ENCODE results near the gene CAMP. TPM values are rescaled to one million over a fixed set of nuclear protein-coding genes. Genes with fewer than 3 reads are reported as not detected.

The CAMP gene
- total RNA-seq, 1 donor from 2014 or later, result not detected

DNA sequence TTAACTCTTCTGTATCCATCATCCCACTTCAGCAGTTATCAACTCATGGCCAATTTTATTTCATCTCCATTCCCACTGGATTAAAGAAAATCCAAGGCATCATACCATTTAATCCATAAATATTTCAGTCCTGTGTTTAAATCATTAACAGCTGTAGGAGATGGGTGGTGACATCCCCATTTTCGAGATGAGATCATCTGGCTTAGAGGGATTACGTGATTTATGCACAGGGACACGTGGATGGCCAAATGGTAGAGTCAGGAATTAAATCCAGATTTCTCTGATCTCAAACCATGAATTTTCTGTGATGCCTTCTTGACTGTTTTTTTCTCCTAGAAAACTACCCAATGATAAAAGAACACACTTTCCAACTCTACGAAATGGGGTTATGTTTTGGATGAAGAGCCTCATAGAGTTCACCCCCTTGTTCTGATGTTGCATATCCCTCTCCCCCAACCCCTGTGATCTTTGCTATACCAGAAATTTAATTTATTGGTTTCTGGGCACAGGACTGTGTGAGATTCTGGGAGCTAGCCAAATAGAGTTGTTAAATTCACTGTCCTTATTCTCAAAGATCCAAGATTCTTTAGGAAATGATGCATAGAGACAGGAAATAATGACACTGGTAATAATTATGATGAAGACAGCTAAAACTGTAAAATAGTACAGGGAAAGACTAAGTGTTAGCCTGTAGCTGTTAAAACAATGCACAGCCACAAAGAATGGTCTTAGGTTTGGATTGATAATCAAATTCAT is 25.0 kb downstream of the CAMP start:
- Mint-ChIP-seq H3K36me3 (peaks cover 27% of the 10 kb centered on the region), H3K27ac (no peak overlapping the region), H3K4me3 (no peak overlapping the region), H3K27me3 (ENCODE audit: insufficient read depth, low read depth) (peaks cover 2% of the 10 kb centered on the region), H3K9me3 (no peaks in the 10 kb centered on the region), H3K4me1 (peaks cover 4% of the 10 kb centered on the region)
- Histone ChIP-seq H3K4me1 (peaks cover 8% of the 10 kb centered on the region), H3F3A (ENCODE audit: low read depth) (peaks cover 9% of the 10 kb centered on the region), H4K20me1 (ENCODE audit: low read depth) (peaks cover 38% of the 10 kb centered on the region), H3K27me3 (no peaks in the 10 kb centered on the region), H3K79me2 (ENCODE audit: low read depth) (peaks cover 99% of the 10 kb centered on the region), H3K4me3 (no peak overlapping the region), H3K36me3 (peaks cover 10% of the 10 kb centered on the region), H2AFZ (replicated peaks) (no peak overlapping the region), H3K9me3 (ENCODE audit: low read depth) (no peaks in the 10 kb centered on the region), H3K4me2 (no peak overlapping the region), H3K9ac (no peak overlapping the region), H3K27ac (no peak overlapping the region)
- TF ChIP-seq EZH2phosphoT487 (IDR thresholded peaks at IDR 0.05) (no peak), EZH2 (IDR thresholded peaks at IDR 0.05) (no peak)
- TF ChIP-seq, protein P1, sequence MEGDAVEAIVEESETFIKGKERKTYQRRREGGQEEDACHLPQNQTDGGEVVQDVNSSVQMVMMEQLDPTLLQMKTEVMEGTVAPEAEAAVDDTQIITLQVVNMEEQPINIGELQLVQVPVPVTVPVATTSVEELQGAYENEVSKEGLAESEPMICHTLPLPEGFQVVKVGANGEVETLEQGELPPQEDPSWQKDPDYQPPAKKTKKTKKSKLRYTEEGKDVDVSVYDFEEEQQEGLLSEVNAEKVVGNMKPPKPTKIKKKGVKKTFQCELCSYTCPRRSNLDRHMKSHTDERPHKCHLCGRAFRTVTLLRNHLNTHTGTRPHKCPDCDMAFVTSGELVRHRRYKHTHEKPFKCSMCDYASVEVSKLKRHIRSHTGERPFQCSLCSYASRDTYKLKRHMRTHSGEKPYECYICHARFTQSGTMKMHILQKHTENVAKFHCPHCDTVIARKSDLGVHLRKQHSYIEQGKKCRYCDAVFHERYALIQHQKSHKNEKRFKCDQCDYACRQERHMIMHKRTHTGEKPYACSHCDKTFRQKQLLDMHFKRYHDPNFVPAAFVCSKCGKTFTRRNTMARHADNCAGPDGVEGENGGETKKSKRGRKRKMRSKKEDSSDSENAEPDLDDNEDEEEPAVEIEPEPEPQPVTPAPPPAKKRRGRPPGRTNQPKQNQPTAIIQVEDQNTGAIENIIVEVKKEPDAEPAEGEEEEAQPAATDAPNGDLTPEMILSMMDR (IDR thresholded peaks at IDR 0.05), result no peak
- no peak for DNase-seq (ENCODE audit: low spot score)

DNA sequence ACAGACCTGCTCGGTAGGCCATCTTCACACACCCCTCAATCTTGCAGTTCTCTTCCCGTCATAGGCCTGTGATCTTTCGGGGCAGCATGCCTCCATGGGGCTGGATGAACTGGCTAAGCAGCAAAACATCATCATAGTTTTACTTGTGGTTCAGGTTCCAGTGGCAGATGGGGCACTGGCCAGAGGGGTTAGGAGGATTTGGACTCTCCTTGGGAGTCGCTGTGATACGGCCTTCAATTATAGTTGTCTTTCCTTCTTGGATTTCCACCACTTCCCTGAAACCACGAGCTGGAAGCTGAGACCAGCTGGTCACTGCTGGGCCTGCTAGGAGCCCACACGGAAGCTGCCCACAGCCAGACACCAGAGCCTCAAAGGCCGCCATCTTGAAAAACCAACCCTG is 33.3 kb downstream of the CAMP start:
- Histone ChIP-seq H3K4me3 (no peak overlapping the region), H3K4me1 (no peaks in the 10 kb centered on the region), H3K27ac (no peak overlapping the region), H3K79me2 (ENCODE audit: low read depth) (peaks cover 93% of the 10 kb centered on the region), H3K9me3 (ENCODE audit: low read depth) (no peaks in the 10 kb centered on the region), H3K36me3 (peaks cover 23% of the 10 kb centered on the region), H3K4me2 (no peak overlapping the region), H4K20me1 (ENCODE audit: low read depth) (peaks cover 29% of the 10 kb centered on the region), H3F3A (ENCODE audit: low read depth) (no peaks in the 10 kb centered on the region), H3K27me3 (no peaks in the 10 kb centered on the region), H2AFZ (replicated peaks) (no peak overlapping the region), H3K9ac (no peak overlapping the region)
- no peak for TF ChIP-seq EZH2 (IDR thresholded peaks at IDR 0.05)
- TF ChIP-seq EZH2phosphoT487 (IDR thresholded peaks at IDR 0.05), result no peak
- TF ChIP-seq, protein P1 (IDR thresholded peaks at IDR 0.05), result no peak
- Mint-ChIP-seq H3K4me1 (no peaks in the 10 kb centered on the region), H3K27ac (no peak overlapping the region), H3K27me3 (ENCODE audit: insufficient read depth, low read depth) (peaks cover 4% of the 10 kb centered on the region), H3K36me3 (peaks cover 39% of the 10 kb centered on the region), H3K9me3 (peaks cover 14% of the 10 kb centered on the region), H3K4me3 (no peak overlapping the region)
- DNase-seq (ENCODE audit: low spot score), result no peak

DNA sequence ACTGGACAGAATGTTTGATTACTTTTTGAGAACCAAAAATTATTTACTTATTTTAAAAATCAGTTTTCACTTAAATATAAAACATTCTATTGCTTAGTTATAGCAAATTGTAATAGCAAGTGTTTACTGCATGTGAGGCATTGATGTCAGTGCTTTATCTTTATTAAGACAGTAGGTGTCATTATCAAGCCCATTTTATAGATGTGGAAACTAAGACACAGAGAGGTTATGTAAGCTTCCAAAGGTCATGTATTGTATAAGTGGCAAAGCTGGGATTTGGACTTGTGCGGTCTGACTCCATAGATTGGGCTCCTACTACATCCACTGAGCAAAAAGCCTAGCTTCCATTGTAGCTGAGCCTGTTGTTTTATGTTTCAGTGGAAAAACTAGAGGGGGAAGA is 35.2 kb downstream of the CAMP start:
- Histone ChIP-seq H3K4me2 (no peak overlapping the region), H2AFZ (replicated peaks) (no peak overlapping the region), H3K36me3 (peaks cover 31% of the 10 kb centered on the region), H3K9ac (no peak overlapping the region), H3K4me1 (no peaks in the 10 kb centered on the region), H3K27me3 (no peaks in the 10 kb centered on the region), H3K4me3 (no peak overlapping the region), H3K27ac (no peak overlapping the region), H4K20me1 (ENCODE audit: low read depth) (peaks cover 31% of the 10 kb centered on the region), H3K9me3 (ENCODE audit: low read depth) (no peaks in the 10 kb centered on the region), H3F3A (ENCODE audit: low read depth) (no peaks in the 10 kb centered on the region), H3K79me2 (ENCODE audit: low read depth) (peaks cover 82% of the 10 kb centered on the region)
- DNase-seq (ENCODE audit: low spot score), result no peak
- Mint-ChIP-seq H3K36me3 (peaks cover 40% of the 10 kb centered on the region), H3K27ac (no peak overlapping the region), H3K27me3 (ENCODE audit: insufficient read depth, low read depth) (peaks cover 2% of the 10 kb centered on the region), H3K4me1 (no peaks in the 10 kb centered on the region), H3K4me3 (no peak overlapping the region), H3K9me3 (peaks cover 14% of the 10 kb centered on the region)
- TF ChIP-seq EZH2phosphoT487 (IDR thresholded peaks at IDR 0.05) (no peak), EZH2 (IDR thresholded peaks at IDR 0.05) (no peak)
- TF ChIP-seq, protein P1 (IDR thresholded peaks at IDR 0.05), result no peak
